HK-2 (cell line): ENCODE results near the gene ZFHX3.

Source experiments
- DNase-seq: peaks from one replicate; pipeline ENCODE4 v3.0.0-alpha.2; 2018; ENCODE audit not compliant: unreplicated experiment

The ZFHX3 gene

DNA sequence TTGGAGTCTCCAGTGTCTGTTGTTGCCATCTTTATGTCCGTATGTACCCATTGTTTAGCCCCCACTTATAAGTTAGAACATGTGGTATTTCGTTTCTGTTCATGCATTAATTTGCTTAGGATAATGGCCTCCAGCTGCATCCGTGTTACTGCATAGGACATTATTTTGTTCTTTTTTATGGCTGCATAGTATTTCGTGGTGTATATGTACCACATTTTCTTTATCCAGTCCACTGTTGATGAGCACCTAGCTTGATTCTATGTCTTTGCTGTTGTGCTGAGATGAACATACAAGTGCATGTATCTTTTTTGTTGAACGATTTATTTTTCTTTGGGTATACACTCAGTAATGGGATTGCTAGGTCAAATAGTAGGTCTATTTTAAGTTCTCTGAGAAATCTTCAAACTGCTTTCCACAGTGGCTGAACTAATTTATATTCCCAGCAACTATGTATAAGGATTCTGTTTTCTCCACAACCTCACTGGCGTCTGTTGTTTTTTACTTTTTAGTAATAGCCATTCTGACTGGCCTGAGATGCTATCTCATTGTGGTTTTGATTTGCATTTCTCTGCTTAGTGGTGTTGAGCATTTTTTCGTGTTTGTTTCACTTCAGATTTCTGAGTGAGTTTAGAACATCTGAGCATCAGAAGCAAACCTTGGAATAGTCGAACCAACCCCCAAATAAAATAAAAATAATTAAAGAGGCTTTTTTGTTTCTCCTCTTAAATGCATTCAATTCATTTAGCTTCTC lies 304.7 kb downstream of the ZFHX3 start:
- no peak for DNase-seq

DNA sequence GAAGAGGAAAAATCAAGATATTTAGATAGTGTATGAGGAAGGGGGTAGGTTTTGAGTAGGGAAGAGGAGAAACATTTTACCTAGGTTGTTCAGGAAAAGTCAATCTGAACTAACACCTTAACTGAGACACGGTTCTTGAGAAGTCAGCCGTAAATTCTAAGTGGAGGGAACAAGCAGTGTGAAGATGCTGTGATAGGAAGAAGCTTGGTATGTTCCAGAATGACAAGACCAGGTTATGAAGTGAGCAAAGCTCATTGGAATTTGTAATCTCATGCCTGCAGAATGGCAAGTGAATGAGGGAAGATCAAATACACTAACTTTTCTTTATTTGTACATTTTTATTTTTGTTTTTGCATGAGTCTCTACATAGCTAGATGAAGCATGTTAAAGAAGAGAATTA lies 307.6 kb downstream of the ZFHX3 start:
- no peak for DNase-seq

DNA sequence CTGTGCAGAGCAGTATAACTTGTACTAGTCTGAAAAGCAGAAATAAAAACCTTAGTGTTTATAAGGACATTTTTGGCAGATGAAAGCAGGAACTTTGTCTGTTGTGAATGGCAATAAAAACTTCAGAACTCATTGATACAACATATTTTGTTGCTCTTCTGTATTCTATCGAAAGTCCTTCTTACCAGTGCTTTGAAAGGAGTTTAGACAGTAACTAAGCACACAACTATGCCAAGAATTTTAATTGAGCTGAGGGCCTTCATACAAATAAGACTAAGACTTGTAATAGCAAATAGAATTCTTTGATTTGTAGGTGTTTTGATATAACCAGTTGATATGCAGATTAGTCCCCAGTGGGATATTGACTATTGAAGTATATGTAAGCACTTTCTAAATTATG lies 308.4 kb downstream of the ZFHX3 start:
- no peak for DNase-seq

DNA sequence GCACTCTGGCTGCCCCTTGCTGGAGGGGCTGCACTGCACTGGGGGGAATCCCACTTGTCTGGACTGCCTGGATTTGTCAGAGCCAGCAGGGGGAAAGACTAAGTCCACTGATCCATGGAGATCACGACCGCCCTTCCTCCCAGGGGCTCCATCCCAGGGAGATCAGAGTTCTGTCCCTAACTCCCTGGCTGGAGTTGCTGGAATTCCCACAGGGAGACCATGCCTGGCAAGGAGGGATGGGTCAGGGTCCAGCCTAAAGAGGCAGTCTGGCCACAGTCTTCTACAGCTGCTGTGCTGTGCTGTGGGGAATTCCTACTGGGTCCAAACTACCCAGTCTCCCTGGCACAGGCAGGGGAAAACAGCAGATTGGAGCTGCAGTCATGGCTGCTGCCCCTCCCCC lies 311.9 kb downstream of the ZFHX3 start:
- no peak for DNase-seq
